ENCODE results near the gene CAMK1.

The CAMK1 gene

DNA sequence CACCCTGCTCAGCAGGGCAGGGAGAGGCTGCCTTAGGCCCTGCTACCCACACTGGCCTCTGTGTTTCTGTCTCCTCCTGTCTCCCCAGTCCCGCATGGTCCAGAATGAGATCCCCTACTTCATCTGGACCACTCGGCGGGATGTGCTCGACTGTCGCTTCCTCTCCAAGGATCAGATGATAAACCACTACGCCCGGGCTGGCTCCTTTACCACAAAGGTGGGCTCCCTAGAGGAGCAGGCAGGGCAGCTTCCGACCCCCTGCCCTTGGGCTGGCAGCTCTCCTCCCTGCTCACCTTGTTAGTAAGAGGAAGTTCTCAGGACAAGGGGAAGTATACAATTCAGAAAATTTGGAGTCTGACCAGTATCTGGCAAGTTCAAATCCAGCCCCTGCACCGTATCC lies 46.2 kb upstream of the CAMK1 start:
- Histone ChIP-seq H3K27me3 (ENCODE audit: control insufficient read depth, low read length) (no peaks in the 10 kb centered on the region), H3K9me3 (ENCODE audit: control insufficient read depth, insufficient read depth, low read length) (no peaks in the 10 kb centered on the region), H3K9me2 (replicated peaks; ENCODE audit: control insufficient read depth, low read length) (no peaks in the 10 kb centered on the region), H3F3A (ENCODE audit: control insufficient read depth, insufficient read depth) (no peaks in the 10 kb centered on the region), H4K20me1 (ENCODE audit: control insufficient read depth, insufficient read depth, low read depth, low read length) (no peaks in the 10 kb centered on the region), H3K36me3 (ENCODE audit: control insufficient read depth, low read length) (peaks cover 13% of the 10 kb centered on the region), H3K4me3 (ENCODE audit: low read length) (no peak overlapping the region), H3K4me1 (ENCODE audit: control insufficient read depth, low read length) (no peaks in the 10 kb centered on the region), H3K79me2 (ENCODE audit: control insufficient read depth, low read length) (no peaks in the 10 kb centered on the region), H3K27ac (ENCODE audit: low read depth, low read length) (no peak overlapping the region), H3K4me2 (ENCODE audit: low read length) (no peak overlapping the region)
- TF ChIP-seq EZH2phosphoT487 (IDR thresholded peaks at IDR 0.05; ENCODE audit: borderline replicate concordance, low read length): no peak
- TF ChIP-seq, protein P1, sequence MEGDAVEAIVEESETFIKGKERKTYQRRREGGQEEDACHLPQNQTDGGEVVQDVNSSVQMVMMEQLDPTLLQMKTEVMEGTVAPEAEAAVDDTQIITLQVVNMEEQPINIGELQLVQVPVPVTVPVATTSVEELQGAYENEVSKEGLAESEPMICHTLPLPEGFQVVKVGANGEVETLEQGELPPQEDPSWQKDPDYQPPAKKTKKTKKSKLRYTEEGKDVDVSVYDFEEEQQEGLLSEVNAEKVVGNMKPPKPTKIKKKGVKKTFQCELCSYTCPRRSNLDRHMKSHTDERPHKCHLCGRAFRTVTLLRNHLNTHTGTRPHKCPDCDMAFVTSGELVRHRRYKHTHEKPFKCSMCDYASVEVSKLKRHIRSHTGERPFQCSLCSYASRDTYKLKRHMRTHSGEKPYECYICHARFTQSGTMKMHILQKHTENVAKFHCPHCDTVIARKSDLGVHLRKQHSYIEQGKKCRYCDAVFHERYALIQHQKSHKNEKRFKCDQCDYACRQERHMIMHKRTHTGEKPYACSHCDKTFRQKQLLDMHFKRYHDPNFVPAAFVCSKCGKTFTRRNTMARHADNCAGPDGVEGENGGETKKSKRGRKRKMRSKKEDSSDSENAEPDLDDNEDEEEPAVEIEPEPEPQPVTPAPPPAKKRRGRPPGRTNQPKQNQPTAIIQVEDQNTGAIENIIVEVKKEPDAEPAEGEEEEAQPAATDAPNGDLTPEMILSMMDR (IDR thresholded peaks at IDR 0.05; ENCODE audit: low read depth, low read length, poor library complexity, severe bottlenecking): no peak

DNA sequence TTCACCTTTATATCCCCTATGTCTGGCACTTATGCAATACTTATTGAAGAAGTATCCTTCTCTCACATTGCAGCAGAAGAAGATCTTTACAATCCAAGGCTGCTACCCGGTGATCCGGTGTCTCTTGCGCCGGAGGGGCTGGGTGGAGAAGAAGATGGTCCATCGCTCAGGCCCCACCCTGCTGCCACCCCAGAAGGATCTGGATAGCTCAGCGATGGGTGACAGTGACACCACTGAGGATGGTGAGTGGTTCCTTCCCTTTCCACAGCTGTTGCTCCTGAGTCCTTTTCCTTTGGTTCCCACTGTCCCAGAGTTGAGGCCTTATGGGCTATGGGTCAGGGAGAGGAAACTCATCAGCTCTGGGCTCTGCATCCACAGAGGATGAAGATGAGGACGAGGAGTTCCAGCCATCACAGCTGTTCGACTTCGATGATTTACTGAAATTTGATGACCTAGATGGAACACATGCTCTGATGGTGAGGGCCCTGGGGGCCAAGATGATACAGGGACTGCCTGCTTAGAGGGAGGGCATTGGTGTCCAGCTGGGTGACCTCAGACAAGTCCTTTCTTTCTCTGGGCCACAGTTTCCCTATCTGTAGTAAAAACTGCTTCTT lies 43.2 kb upstream of the CAMK1 start:
- H3K9me2 ChIP-seq (replicated peaks; ENCODE audit: control insufficient read depth, low read length): no peaks in the 10 kb centered on the region
- no peak overlapping the region for H3K4me2 ChIP-seq (ENCODE audit: low read length)
- H3K9me3 ChIP-seq (ENCODE audit: control insufficient read depth, insufficient read depth, low read length): no peaks in the 10 kb centered on the region
- H3K79me2 ChIP-seq (ENCODE audit: control insufficient read depth, low read length): no peaks in the 10 kb centered on the region
- no peak overlapping the region for H3K27ac ChIP-seq (ENCODE audit: low read depth, low read length)
- no peaks in the 10 kb centered on the region for H3K27me3 ChIP-seq (ENCODE audit: control insufficient read depth, low read length)
- TF ChIP-seq, protein P1 (IDR thresholded peaks at IDR 0.05; ENCODE audit: low read depth, low read length, poor library complexity, severe bottlenecking): no peak
- TF ChIP-seq EZH2phosphoT487 (IDR thresholded peaks at IDR 0.05; ENCODE audit: borderline replicate concordance, low read length): no peak
- H4K20me1 ChIP-seq (ENCODE audit: control insufficient read depth, insufficient read depth, low read depth, low read length): no peaks in the 10 kb centered on the region
- H3K4me3 ChIP-seq (ENCODE audit: low read length): no peak overlapping the region
- peaks cover 10% of the 10 kb centered on the region for H3F3A ChIP-seq (ENCODE audit: control insufficient read depth, insufficient read depth)
- H3K36me3 ChIP-seq (ENCODE audit: control insufficient read depth, low read length): peaks cover 28% of the 10 kb centered on the region
- peaks cover 24% of the 10 kb centered on the region for H3K4me1 ChIP-seq (ENCODE audit: control insufficient read depth, low read length)

DNA sequence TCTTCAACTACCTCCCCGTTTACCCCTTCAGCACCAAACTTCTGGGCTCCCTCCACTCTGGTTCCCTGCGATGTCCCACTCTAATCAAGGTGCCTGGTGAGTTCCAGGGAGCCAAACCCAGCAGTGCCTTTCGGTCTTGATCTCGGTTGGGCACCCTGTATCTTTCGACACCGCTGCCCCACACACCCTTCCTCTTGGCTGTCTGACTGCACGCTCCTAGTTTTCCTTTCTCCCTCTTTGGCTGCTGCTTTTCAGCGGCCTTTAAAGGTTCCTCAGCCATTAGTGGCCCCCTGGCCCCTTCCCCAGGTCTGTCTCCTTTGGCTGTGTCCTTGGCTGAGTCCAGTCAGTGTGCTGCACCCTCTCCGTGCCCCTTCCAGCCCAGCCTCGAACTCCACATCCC lies 41.1 kb upstream of the CAMK1 start:
- no peaks in the 10 kb centered on the region for H3K79me2 ChIP-seq (ENCODE audit: control insufficient read depth, low read length)
- H3K27me3 ChIP-seq (ENCODE audit: control insufficient read depth, low read length): no peaks in the 10 kb centered on the region
- H3K9me2 ChIP-seq (replicated peaks; ENCODE audit: control insufficient read depth, low read length): no peaks in the 10 kb centered on the region
- no peaks in the 10 kb centered on the region for H4K20me1 ChIP-seq (ENCODE audit: control insufficient read depth, insufficient read depth, low read depth, low read length)
- H3F3A ChIP-seq (ENCODE audit: control insufficient read depth, insufficient read depth): peaks cover 20% of the 10 kb centered on the region
- H3K9me3 ChIP-seq (ENCODE audit: control insufficient read depth, insufficient read depth, low read length): no peaks in the 10 kb centered on the region
- no peak overlapping the region; the same call in 1 of the 2 replicates for H3K4me2 ChIP-seq (ENCODE audit: low read length)
- no peak overlapping the region for H3K4me3 ChIP-seq (ENCODE audit: low read length)
- H3K36me3 ChIP-seq (ENCODE audit: control insufficient read depth, low read length): peaks cover 47% of the 10 kb centered on the region
- peaks cover 29% of the 10 kb centered on the region for H3K4me1 ChIP-seq (ENCODE audit: control insufficient read depth, low read length)
- TF ChIP-seq EZH2phosphoT487 (IDR thresholded peaks at IDR 0.05; ENCODE audit: borderline replicate concordance, low read length): no peak
- TF ChIP-seq, protein P1 (IDR thresholded peaks at IDR 0.05; ENCODE audit: low read depth, low read length, poor library complexity, severe bottlenecking): no peak
- no peak overlapping the region for H3K27ac ChIP-seq (ENCODE audit: low read depth, low read length)
